Measurements from ENCODE around the gene ZNF227. TPM values are rescaled to one million over a fixed set of nuclear protein-coding genes. Genes with fewer than 3 reads are reported as not detected.
"Not testable (repeated sequence)": the region's sequence is repeated elsewhere in the genome, so short reads cannot be mapped to it uniquely, and the experiment has no call there.

The ZNF227 gene
- total and polyA plus RNA-seq, 4 donors: 23.8 to 38.5 (median 30.5) TPM

DNA sequence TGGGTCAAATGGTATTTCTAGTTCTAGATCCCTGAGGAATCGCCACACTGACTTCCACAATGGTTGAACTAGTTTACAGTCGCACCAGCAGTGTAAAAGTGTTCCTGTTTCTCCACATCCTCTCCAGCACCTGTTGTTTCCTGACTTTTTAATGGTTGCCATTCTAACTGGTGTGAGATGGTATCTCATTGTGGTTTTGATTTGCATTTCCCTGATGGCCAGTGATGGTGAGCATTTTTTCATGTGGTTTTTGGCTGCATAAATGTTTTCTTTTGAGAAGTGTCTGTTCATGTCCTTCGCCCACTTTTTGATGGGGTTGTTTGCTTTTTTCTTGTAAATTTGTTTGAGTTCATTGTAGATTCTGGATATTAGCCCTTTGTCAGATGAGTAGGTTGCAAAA is 9.0 kb downstream of the ZNF227 start:
- H3K4me3 ChIP-seq (ENCODE audit: low read depth, low read length); H3K27ac ChIP-seq (ENCODE audit: low read depth, low read length); H3K9me3 ChIP-seq (ENCODE audit: control insufficient read depth, insufficient read depth, low read length); H3K27me3 ChIP-seq (ENCODE audit: control insufficient read depth, insufficient read depth, low read length); H3K36me3 ChIP-seq (ENCODE audit: control insufficient read depth, insufficient read depth, low read length); DNase-seq (ENCODE audit: low read depth in 4 of 6, low spot score in 6 of 6); H3K4me1 ChIP-seq (ENCODE audit: control insufficient read depth, insufficient read depth, low read length): not testable (repeated sequence)
- no CpG with 5 or more reads among the region's 3 CpGs for WGBS (ENCODE audit: insufficient coverage)

GRCh38 chr19:44228318-44228717 is 16.0 kb downstream of the ZNF227 start:
- Histone ChIP-seq H3K4me1 (ENCODE audit: control insufficient read depth, insufficient read depth, low read length) (no peaks in the 10 kb centered on the region), H3K9me3 (ENCODE audit: control insufficient read depth, insufficient read depth, low read length) (no peaks in the 10 kb centered on the region), H3K27me3 (ENCODE audit: control insufficient read depth, insufficient read depth, low read length) (no peaks in the 10 kb centered on the region), H3K27ac (ENCODE audit: low read depth, low read length) (no peak overlapping the region), H3K4me3 (ENCODE audit: low read depth, low read length) (no peak overlapping the region), H3K36me3 (ENCODE audit: control insufficient read depth, insufficient read depth, low read length) (peaks cover 39% of the 10 kb centered on the region)
- no peak for DNase-seq (ENCODE audit: low read depth in 4 of 6, low spot score in 6 of 6)
- 100% methylated on average over 3 of the region's 3 CpGs for WGBS (ENCODE audit: insufficient coverage)

DNA sequence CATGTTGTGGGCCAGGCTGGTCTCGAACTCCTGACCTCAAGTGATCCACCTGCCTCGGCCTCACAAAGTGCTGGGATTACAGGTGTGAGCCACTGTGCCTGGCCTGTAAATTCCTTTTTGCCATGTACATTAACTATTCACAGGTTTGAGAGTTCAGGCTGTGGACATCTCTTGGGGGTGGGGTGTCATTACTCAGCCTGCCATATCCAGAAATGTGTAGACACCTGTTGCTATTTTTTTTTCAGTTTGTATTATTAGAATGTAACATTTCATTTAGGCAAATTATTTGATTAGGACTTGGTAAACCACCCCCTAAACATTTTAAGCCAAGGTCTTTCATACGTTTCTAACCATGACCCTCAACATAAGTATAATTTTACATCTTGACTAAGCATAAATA is 20.5 kb downstream of the ZNF227 start:
- Histone ChIP-seq H3K27me3 (ENCODE audit: control insufficient read depth, insufficient read depth, low read length) (no peaks in the 10 kb centered on the region), H3K9me3 (ENCODE audit: control insufficient read depth, insufficient read depth, low read length) (no peaks in the 10 kb centered on the region), H3K4me3 (ENCODE audit: low read depth, low read length) (no peak overlapping the region), H3K4me1 (ENCODE audit: control insufficient read depth, insufficient read depth, low read length) (no peaks in the 10 kb centered on the region), H3K36me3 (ENCODE audit: control insufficient read depth, insufficient read depth, low read length) (peaks cover 61% of the 10 kb centered on the region), H3K27ac (ENCODE audit: low read depth, low read length) (no peak overlapping the region)
- 100% methylated on average over 1 of the region's 3 CpGs for WGBS (ENCODE audit: insufficient coverage)
- no peak for DNase-seq (ENCODE audit: low read depth in 4 of 6, low spot score in 6 of 6)

DNA sequence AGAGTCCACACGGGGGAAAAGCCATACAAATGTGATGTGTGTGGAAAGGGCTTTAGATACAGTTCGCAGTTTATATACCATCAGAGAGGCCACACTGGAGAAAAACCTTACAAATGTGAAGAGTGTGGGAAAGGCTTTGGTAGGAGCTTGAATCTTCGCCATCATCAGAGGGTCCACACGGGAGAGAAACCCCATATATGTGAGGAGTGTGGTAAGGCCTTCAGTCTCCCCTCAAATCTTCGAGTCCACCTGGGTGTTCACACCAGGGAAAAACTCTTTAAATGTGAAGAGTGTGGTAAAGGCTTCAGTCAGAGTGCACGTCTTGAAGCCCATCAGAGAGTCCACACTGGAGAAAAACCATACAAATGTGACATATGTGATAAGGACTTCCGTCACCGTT is 24.1 kb downstream of the ZNF227 start:
- WGBS (ENCODE audit: insufficient coverage): 92% methylated on average over 4 of the region's 8 CpGs
- no peak for DNase-seq (ENCODE audit: low read depth in 4 of 6, low spot score in 6 of 6)
- no peaks in the 10 kb centered on the region for H3K4me1 ChIP-seq (ENCODE audit: control insufficient read depth, insufficient read depth, low read length)
- H3K27me3 ChIP-seq (ENCODE audit: control insufficient read depth, insufficient read depth, low read length): no peaks in the 10 kb centered on the region
- no peaks in the 10 kb centered on the region for H3K9me3 ChIP-seq (ENCODE audit: control insufficient read depth, insufficient read depth, low read length)
- H3K4me3 ChIP-seq (ENCODE audit: low read depth, low read length): no peak overlapping the region
- H3K36me3 ChIP-seq (ENCODE audit: control insufficient read depth, insufficient read depth, low read length): peaks cover 32% of the 10 kb centered on the region
- no peak overlapping the region for H3K27ac ChIP-seq (ENCODE audit: low read depth, low read length)

GRCh38 chr19:44252332-44252731 is 40.0 kb downstream of the ZNF227 start:
- H3K9me3 ChIP-seq (ENCODE audit: control insufficient read depth, insufficient read depth, low read length): peaks cover 13% of the 10 kb centered on the region
- not testable (repeated sequence) for H3K4me1 ChIP-seq (ENCODE audit: control insufficient read depth, insufficient read depth, low read length); H3K4me3 ChIP-seq (ENCODE audit: low read depth, low read length); DNase-seq (ENCODE audit: low read depth in 4 of 6, low spot score in 6 of 6); H3K36me3 ChIP-seq (ENCODE audit: control insufficient read depth, insufficient read depth, low read length); H3K27me3 ChIP-seq (ENCODE audit: control insufficient read depth, insufficient read depth, low read length); H3K27ac ChIP-seq (ENCODE audit: low read depth, low read length)
- 100% methylated on average over 1 of the region's 2 CpGs for WGBS (ENCODE audit: insufficient coverage)

DNA sequence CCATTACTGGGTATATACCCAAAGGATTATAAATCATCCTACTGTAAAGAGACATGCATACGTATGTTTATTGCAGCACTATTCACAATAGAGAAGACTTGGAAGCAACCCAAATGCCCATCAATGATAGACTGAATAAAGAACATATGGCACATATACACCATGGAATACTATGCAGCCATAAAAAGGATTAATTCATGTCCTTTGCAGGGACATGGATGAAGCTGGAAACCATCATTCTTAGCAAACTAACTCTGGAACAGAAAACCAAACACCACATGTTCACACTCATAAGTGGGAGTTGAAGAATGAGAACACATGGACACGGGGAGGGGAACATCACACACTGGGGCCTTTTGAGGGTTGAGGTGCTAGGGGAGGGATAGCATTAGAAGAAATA is 41.1 kb downstream of the ZNF227 start:
- not testable (repeated sequence) for H3K4me1 ChIP-seq (ENCODE audit: control insufficient read depth, insufficient read depth, low read length); H3K27me3 ChIP-seq (ENCODE audit: control insufficient read depth, insufficient read depth, low read length); H3K4me3 ChIP-seq (ENCODE audit: low read depth, low read length); H3K36me3 ChIP-seq (ENCODE audit: control insufficient read depth, insufficient read depth, low read length); DNase-seq (ENCODE audit: low read depth in 4 of 6, low spot score in 6 of 6); H3K27ac ChIP-seq (ENCODE audit: low read depth, low read length)
- WGBS (ENCODE audit: insufficient coverage): no CpG with 5 or more reads among the region's 2 CpGs
- peaks cover 11% of the 10 kb centered on the region for H3K9me3 ChIP-seq (ENCODE audit: control insufficient read depth, insufficient read depth, low read length)

DNA sequence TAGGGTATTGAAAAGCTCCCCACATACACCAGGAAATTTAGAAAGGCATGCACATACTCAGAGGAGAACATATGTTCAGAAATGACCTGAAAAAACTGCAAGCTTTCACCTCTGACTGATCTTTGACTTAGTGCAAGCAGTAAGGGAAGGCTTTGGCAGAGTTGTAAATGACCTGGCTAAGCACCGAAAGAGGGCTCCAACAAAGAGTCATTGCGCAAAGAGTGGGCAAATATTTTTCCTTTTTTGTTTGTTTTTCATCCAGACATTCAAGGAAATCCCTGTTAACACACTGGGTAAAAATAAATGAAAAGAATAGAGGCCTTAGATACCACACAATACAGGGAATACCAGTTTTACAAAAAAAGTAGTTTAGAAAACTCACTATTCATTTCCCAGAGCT is 42.2 kb downstream of the ZNF227 start:
- Histone ChIP-seq H3K36me3 (ENCODE audit: control insufficient read depth, insufficient read depth, low read length) (no peaks in the 10 kb centered on the region), H3K9me3 (ENCODE audit: control insufficient read depth, insufficient read depth, low read length) (peaks cover 5% of the 10 kb centered on the region), H3K4me3 (ENCODE audit: low read depth, low read length) (no peak overlapping the region), H3K27ac (ENCODE audit: low read depth, low read length) (no peak overlapping the region), H3K4me1 (ENCODE audit: control insufficient read depth, insufficient read depth, low read length) (no peaks in the 10 kb centered on the region), H3K27me3 (ENCODE audit: control insufficient read depth, insufficient read depth, low read length) (no peaks in the 10 kb centered on the region)
- no CpG with 5 or more reads among the region's 2 CpGs for WGBS (ENCODE audit: insufficient coverage)
- DNase-seq (ENCODE audit: low read depth in 4 of 6, low spot score in 6 of 6): no peak

- Histone ChIP-seq H3K4me1 (ENCODE audit: control insufficient read depth, insufficient read depth, low read length) (no peaks in the 10 kb centered on the region), H3K27me3 (ENCODE audit: control insufficient read depth, insufficient read depth, low read length) (no peaks in the 10 kb centered on the region), H3K9me3 (ENCODE audit: control insufficient read depth, insufficient read depth, low read length) (peaks cover 5% of the 10 kb centered on the region), H3K36me3 (ENCODE audit: control insufficient read depth, insufficient read depth, low read length) (no peaks in the 10 kb centered on the region), H3K27ac (ENCODE audit: low read depth, low read length) (no peak overlapping the region), H3K4me3 (ENCODE audit: low read depth, low read length) (no peak overlapping the region)
- DNase-seq (ENCODE audit: low read depth in 4 of 6, low spot score in 6 of 6): no peak
Measured at GRCh38 chr19:44255705-44256411, 43.5 kb downstream of the ZNF227 start.

DNA sequence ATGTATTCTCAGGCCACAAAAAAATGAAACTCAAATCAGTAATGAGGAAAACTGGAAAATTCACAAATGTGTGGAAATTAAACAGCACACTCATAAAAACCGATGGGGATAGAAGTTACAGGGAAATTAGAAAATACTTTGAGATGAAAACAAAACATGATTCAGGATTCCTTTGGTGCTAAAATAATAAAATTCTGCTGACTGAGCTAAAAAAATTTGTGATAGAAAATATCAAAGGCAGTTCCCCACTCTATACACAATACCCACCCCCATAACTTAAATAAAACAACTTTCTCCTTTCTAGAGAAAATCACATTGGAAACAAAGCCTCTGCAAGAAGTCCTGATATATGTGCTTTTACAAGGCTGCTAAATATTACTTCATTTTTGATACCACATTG is 45.8 kb downstream of the ZNF227 start:
- DNase-seq (ENCODE audit: low read depth in 4 of 6, low spot score in 6 of 6): no peak
- Histone ChIP-seq H3K4me1 (ENCODE audit: control insufficient read depth, insufficient read depth, low read length) (no peaks in the 10 kb centered on the region), H3K36me3 (ENCODE audit: control insufficient read depth, insufficient read depth, low read length) (no peaks in the 10 kb centered on the region), H3K27me3 (ENCODE audit: control insufficient read depth, insufficient read depth, low read length) (no peaks in the 10 kb centered on the region), H3K4me3 (ENCODE audit: low read depth, low read length) (no peak overlapping the region), H3K27ac (ENCODE audit: low read depth, low read length) (no peak overlapping the region), H3K9me3 (ENCODE audit: control insufficient read depth, insufficient read depth, low read length) (peaks cover 5% of the 10 kb centered on the region)
- no CpG with 5 or more reads among the region's 1 CpG for WGBS (ENCODE audit: insufficient coverage)

- Histone ChIP-seq H3K4me3 (ENCODE audit: low read depth, low read length) (no peak overlapping the region), H3K27ac (ENCODE audit: low read depth, low read length) (no peak overlapping the region), H3K4me1 (ENCODE audit: control insufficient read depth, insufficient read depth, low read length) (no peaks in the 10 kb centered on the region), H3K27me3 (ENCODE audit: control insufficient read depth, insufficient read depth, low read length) (no peaks in the 10 kb centered on the region), H3K36me3 (ENCODE audit: control insufficient read depth, insufficient read depth, low read length) (no peaks in the 10 kb centered on the region), H3K9me3 (ENCODE audit: control insufficient read depth, insufficient read depth, low read length) (peaks cover 3% of the 10 kb centered on the region)
- peak in 1 of 6 donors; percentile 8 for DNase-seq (ENCODE audit: low read depth in 4 of 6, low spot score in 6 of 6)
- WGBS (ENCODE audit: insufficient coverage): no CpG with 5 or more reads among the region's 2 CpGs
Measured at GRCh38 chr19:44258835-44259413, 46.6 kb downstream of the ZNF227 start.
